K562 (cell line): Measurements from ENCODE around the gene P3H4. TPM values are rescaled to one million over a fixed set of nuclear protein-coding genes. Genes with fewer than 3 reads are reported as not detected.

Source experiments
- ATF6 ChIP-seq: sonication (generic); formaldehyde crosslinking; IDR thresholded peaks from 2 replicates; pipeline ENCODE4 v1.4.0; 2020; ENCODE audit warnings: mild to moderate bottlenecking, missing genetic modification reagents
- CREB1 ChIP-seq, 2 experiments: sonication (generic) in 1 of 2; formaldehyde crosslinking in 1 of 2; IDR thresholded peaks; 2 replicates each; pipeline versions ENCODE4 v1.6.1 to v1.8.0; 2012 to 2022; ENCODE audit warnings: inconsistent platforms in 1 of 2, mild to moderate bottlenecking in 1 of 2, missing genetic modification reagents in 1 of 2, moderate library complexity in 1 of 2
- CTBP1 ChIP-seq: fragments of 450-650 bp; IDR thresholded peaks from 2 replicates; pipeline ENCODE4 v1.6.1; 2016; ENCODE audit warnings: borderline replicate concordance
- CUX1 ChIP-seq: fragments of 200-800 bp; sonication (Bioruptor generic); IDR thresholded peaks from 2 replicates; pipeline ENCODE4 v1.6.1; 2016; ENCODE audit warnings: missing genetic modification characterization, missing compliant biosample characterization
- ETV5 ChIP-seq: sonication (generic); formaldehyde crosslinking; IDR thresholded peaks from 2 replicates; pipeline ENCODE4 v1.4.0; 2020; ENCODE audit warnings: low read depth, mild to moderate bottlenecking, missing genetic modification reagents
- L3MBTL2 ChIP-seq: fragments of 450-650 bp; IDR thresholded peaks from 2 replicates; pipeline ENCODE4 v1.6.1; 2016; ENCODE audit warnings: mild to moderate bottlenecking, moderate library complexity
- MBD2 ChIP-seq: sonication (generic); IDR thresholded peaks from 2 replicates; pipeline ENCODE4 v1.6.1; 2016; ENCODE audit warnings: low read depth, borderline replicate concordance
- MTA2 ChIP-seq: fragments of 450-650 bp; IDR thresholded peaks from 2 replicates; pipeline ENCODE4 v1.6.1; 2016; ENCODE audit warnings: low read depth
- NELFE ChIP-seq: IDR thresholded peaks from 2 replicates; pipeline ENCODE4 v1.6.1; 2011; ENCODE audit warnings: mild to moderate bottlenecking; ENCODE audit not compliant: insufficient read depth, insufficient read length
- RBM15 ChIP-seq: fragments of 200-400 bp; formaldehyde crosslinking; IDR thresholded peaks from 2 replicates; pipeline ENCODE4 v1.6.1; 2018; ENCODE audit warnings: mild to moderate bottlenecking, low read length, moderate library complexity; ENCODE audit not compliant: insufficient read depth
- SAFB ChIP-seq: fragments of 200-400 bp; formaldehyde crosslinking; IDR thresholded peaks from 2 replicates; pipeline ENCODE4 v1.6.1; 2017; ENCODE audit warnings: low read depth, low read length, borderline replicate concordance
- SIN3A ChIP-seq, 2 experiments: fragments of 150-350 bp in 1 of 2; IDR thresholded peaks; 2 replicates each; pipeline ENCODE4 v1.6.1; 2011 to 2016; ENCODE audit warnings: borderline replicate concordance in 2 of 2, low read depth in 2 of 2, low read length in 2 of 2, mild to moderate bottlenecking in 2 of 2, moderate library complexity in 2 of 2; ENCODE audit not compliant: control insufficient read depth in 1 of 2
- SLC30A9 ChIP-seq: fragments of 250-450 bp; sonication (Bioruptor Pico); IDR thresholded peaks from 2 replicates; pipeline ENCODE4 v1.8.0; 2022; ENCODE audit warnings: mild to moderate bottlenecking, moderate library complexity
- TAF7 ChIP-seq: fragments of 450-650 bp; IDR thresholded peaks from 2 replicates; pipeline ENCODE4 v1.6.1; 2016; ENCODE audit warnings: missing genetic modification characterization, missing compliant biosample characterization
- TRIM28 ChIP-seq: fragments of 450-650 bp; IDR thresholded peaks from 2 replicates; pipeline ENCODE4 v1.6.1; 2017
- ZNF780A ChIP-seq: fragments of 250-450 bp; sonication (Bioruptor Pico); IDR thresholded peaks from 2 replicates; pipeline ENCODE4 v1.5.0; 2021; ENCODE audit warnings: mild to moderate bottlenecking
- ZNF830 ChIP-seq: fragments of 250-450 bp; sonication (Bioruptor Pico); IDR thresholded peaks from 2 replicates; pipeline ENCODE4 v1.5.0; 2021; ENCODE audit warnings: mild to moderate bottlenecking
- polyA plus RNA-seq, 8 experiments: library from polyadenylated mRNA; depleted of rRNA in 4 of 8; stranded (reverse) in 5 of 8; unstranded in 3 of 8; fragments of >200 nt; fragmentation: Nextera tagmentation in 2 of 8; fragmentation: Illumina TruSeq in 1 of 8; extraction: Ambion mirVana in 2 of 8; extraction: Trizol in 1 of 8; gene quantifications; 2 replicates each; pipeline versions ENCODE4 v1.2.1 to v1.2.3, GENCODE V29; 2011 to 2014; ENCODE audit warnings: inconsistent platforms in 1 of 8, missing spikeins in 1 of 8
- total RNA-seq, 7 experiments: library from RNA; depleted of rRNA in 6 of 7; stranded (reverse); fragments of >200 nt in 6 of 7; fragmentation: Illumina TruSeq in 2 of 7; extraction: Trizol in 2 of 7; gene quantifications; 2 replicates each; pipeline versions ENCODE4 v1.2.1 to v1.2.3, GENCODE V29; 2011 to 2021; ENCODE audit warnings: low replicate concordance in 1 of 7
- TF ChIP-seq, protein P1 (sequence below): sonication (generic); formaldehyde crosslinking; IDR thresholded peaks from 2 replicates; pipeline ENCODE4 v1.9.0; 2022; ENCODE audit warnings: mild to moderate bottlenecking, missing genetic modification reagents

The P3H4 gene
- total and polyA plus RNA-seq, 9 of the 15 experiments (the other 6 are each of a cell fraction or from before 2014, with no cell fraction given): 0.10 to 3.7 (median 1.0) TPM

DNA sequence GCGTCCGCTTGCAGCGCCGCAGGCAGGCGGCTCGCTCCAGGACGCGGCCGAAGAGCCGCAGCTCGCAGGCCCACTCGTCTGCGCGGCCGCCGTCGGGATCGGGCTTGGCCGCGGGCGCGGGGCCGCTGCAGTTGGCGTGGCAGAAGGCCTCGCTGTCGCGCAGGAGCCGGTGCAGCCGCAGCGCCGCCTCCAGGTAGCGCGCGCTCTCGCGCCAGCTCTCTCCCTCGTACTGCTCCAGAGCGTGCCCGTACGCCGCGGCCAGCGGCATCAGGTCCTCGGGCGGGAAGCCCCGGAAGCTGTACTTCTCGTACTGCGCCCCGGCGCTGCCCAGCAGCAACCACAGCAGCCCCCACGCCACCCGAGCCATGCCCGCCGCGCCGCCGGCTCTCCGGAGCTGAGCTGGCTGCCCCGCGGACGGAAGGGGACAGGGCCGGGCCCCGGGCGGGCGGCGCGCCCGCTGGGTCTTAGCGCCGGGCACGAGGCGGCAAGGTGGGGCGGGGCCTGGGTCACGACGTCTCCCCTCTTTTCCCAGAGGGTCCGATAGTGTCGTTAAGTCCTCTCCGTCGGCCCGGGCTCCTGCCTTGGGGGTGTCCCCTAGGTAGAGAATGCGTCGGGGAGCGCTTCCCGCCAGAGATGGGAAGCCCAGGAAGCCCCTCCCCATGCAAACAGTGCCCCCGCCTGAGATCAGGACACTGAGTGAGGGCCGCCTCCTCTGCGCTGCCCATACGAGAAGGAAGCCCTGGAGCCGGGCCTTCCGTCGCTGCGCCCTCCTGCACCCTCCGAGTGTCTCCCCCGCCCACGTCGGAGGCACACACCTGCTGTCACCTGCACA, at the start of gene P3H4 (continued):
- TF ChIP-seq, protein P1, sequence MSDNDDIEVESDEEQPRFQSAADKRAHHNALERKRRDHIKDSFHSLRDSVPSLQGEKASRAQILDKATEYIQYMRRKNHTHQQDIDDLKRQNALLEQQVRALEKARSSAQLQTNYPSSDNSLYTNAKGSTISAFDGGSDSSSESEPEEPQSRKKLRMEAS (CRISPR knock-in tag): no peak
- TF ChIP-seq ETV5 (CRISPR knock-in tag) (no peak), MBD2 (no peak), RBM15 (no peak), CUX1 (no peak), CTBP1 (peak; percentile 56; the same call in 1 of the 2 replicates), TRIM28 (no peak), SAFB (peak; percentile 76), MTA2 (no peak), SLC30A9 (no peak), L3MBTL2 (peak; percentile 95), TAF7 (tag) (no peak), SIN3A (IDR thresholded peaks at IDR 0.05; ENCODE audit: borderline replicate concordance in 2 of 2, control insufficient read depth in 1 of 2, low read depth in 2 of 2, low read length in 2 of 2) (peak in 1 of 2 experiments; percentile 20; a peak in 1 of 4 replicates), NELFE (no peak), ZNF780A (CRISPR knock-in tag) (no peak), ATF6 (CRISPR knock-in tag) (no peak), ZNF830 (CRISPR knock-in tag) (0 out of 2 replicates have a peak, but pooled peaks have one; percentile 52), CREB1 (IDR thresholded peaks at IDR 0.05) (no peak), CREB1 (CRISPR knock-in tag; IDR thresholded peaks at IDR 0.05) (no peak)
